Muscle of leg (tissue), 16 donors: ENCODE results near the gene SYTL4. TPM values are rescaled to one million over a fixed set of nuclear protein-coding genes. Genes with fewer than 3 reads are reported as not detected.
A peak's percentile ranks its signal among the peaks of the same experiment; 100 is the strongest.
"Not testable (repeated sequence)": the region's sequence is repeated elsewhere in the genome, so short reads cannot be mapped to it uniquely, and the experiment has no call there.

Source experiments
- DNase-seq: peaks from one replicate; pipeline ENCODE4 v3.0.0; 2013
- H3K27ac ChIP-seq: one replicate; pipeline ENCODE4 v1.5.1; 2013; ENCODE audit warnings: mild to moderate bottlenecking, low read length, control low read depth
- H3K27me3 ChIP-seq: one replicate; pipeline ENCODE4 v1.6.1; 2013; ENCODE audit warnings: low read length; ENCODE audit not compliant: control insufficient read depth, insufficient read depth
- H3K36me3 ChIP-seq: one replicate; pipeline ENCODE4 v1.6.1; 2013; ENCODE audit warnings: low read length; ENCODE audit not compliant: control insufficient read depth, insufficient read depth
- H3K4me1 ChIP-seq: one replicate; pipeline ENCODE4 v1.6.1; 2013; ENCODE audit warnings: low read length; ENCODE audit not compliant: control insufficient read depth, insufficient read depth
- H3K4me3 ChIP-seq: one replicate; pipeline ENCODE4 v1.5.1; 2013; ENCODE audit warnings: low read length, control low read depth
- H3K9me3 ChIP-seq: replicated peaks from 2 replicates; pipeline ENCODE4 v1.6.1; 2013; ENCODE audit warnings: low read depth, low read length; ENCODE audit not compliant: control insufficient read depth
- WGBS: methylation state at CpG from one replicate; pipeline ENCODE4 v1.1.5; 2013; ENCODE audit warnings: missing lambda C conversion rate; ENCODE audit not compliant: insufficient coverage; 5-methylcytosine and 5-hydroxymethylcytosine counted together
- long read RNA-seq, 11 donors: transcript quantifications; one replicate each; lab custom pipeline, GENCODE V29; 2026
- polyA plus RNA-seq, 8 donors: library from polyadenylated mRNA; unstranded; fragments of 120-200 nt; gene quantifications; one replicate each; pipeline versions ENCODE4 v1.2.1 to v1.2.3, GENCODE V29; 2013; ENCODE audit warnings: inconsistent platforms in 1 of 8, low replicate concordance in 1 of 8; ENCODE audit not compliant: insufficient read length in 8 of 8, insufficient read depth in 1 of 8
- total RNA-seq: library from RNA; stranded (reverse); fragments of 120-200 nt; gene quantifications from one replicate; pipeline ENCODE4 v1.2.4, GENCODE V29; 2013

The SYTL4 gene
- 3.0 TPM for total RNA-seq
- 1 to 10 TPM; 5.4 to 10.0 (median 7.3) TPM for polyA plus RNA-seq
- long read RNA-seq, donor 1, result 0 reads
- long read RNA-seq, donor 2, result 0 reads
- long read RNA-seq, donor 3, result 0 reads
- long read RNA-seq, donor 4, result 0 reads
- long read RNA-seq, donor 5, result 0 reads
- long read RNA-seq, donor 6, partial matches to known transcripts, result 0 of 1 reads
- long read RNA-seq, donor 6, other reads (novel, unspliced or antisense), result 0 of 1 reads
- long read RNA-seq, donor 7, result 0 reads
- long read RNA-seq, donor 8, result 0 reads
- long read RNA-seq, donor 9, result 0 reads
- long read RNA-seq, donor 10, result 0 reads
- long read RNA-seq, donor 11, result 0 reads

DNA sequence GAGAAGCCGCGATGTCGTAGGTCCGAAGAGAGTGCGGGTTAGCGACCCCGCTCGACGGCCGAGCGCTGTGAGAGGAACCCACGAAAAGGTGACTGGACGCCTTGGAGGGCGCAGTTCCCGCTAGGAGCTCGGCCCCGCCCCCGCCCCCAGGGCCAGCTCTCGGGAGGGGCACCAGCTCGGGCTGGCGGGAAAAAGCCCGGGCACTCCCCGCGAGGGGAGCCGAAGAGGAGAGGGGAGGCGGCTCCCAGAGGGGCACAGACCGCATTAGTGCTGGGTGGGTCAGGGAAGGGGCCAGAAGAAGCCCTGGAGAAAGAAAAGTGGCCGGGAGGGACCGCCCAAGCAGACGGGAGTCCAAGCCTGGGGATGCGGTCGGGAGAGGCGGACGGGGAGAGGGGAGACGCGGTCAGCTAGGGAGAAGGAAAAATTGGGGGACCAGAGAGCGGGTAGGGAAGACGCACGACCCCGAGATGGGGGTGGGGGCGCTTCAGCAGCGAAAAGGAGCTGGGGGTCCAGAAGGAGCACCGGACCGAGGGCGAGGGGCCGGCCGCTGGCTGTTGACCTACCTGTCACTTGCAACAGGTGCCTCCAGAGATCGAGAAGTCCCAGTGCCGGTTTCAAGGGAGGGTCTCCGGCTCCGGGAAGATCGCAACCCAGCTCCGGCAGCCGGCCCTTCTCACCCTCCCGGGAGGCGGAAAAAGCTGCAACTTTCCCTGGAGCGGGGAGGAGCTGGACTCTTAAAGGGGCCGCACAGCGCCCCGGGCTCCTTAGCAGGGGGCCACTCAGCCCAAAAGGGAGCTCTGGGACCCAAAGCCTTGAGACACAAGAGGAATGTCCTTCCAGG lies at the start of gene SYTL4:
TSS of gene SYTL4 (minus strand) at position 681 of the 841 bp plus-strand sequence. CDS start 30,084 bp downstream, outside the sequence.
- Histone ChIP-seq H3K27me3 (peaks cover 20% of the 10 kb centered on the region), H3K27ac (no peak within 1 kb of the TSS), H3K4me1 (peaks cover 3% of the 10 kb centered on the region), H3K9me3 (no peaks in the 10 kb centered on the region), H3K4me3 (peak within 1 kb of the TSS; percentile 67), H3K36me3 (no peaks in the 10 kb centered on the region)
- WGBS, result 28% methylated on average over 56 of the region's 60 CpGs
- DNase-seq, result peak; percentile 18

- no CpG with 5 or more reads among the region's 6 CpGs for WGBS
- not testable (repeated sequence) for DNase-seq, H3K27ac ChIP-seq, H3K9me3 ChIP-seq, H3K4me3 ChIP-seq, H3K27me3 ChIP-seq, H3K4me1 ChIP-seq, H3K36me3 ChIP-seq
Observed at GRCh38 chrX:100769439-100769838, 37.5 kb upstream of the SYTL4 start.

DNA sequence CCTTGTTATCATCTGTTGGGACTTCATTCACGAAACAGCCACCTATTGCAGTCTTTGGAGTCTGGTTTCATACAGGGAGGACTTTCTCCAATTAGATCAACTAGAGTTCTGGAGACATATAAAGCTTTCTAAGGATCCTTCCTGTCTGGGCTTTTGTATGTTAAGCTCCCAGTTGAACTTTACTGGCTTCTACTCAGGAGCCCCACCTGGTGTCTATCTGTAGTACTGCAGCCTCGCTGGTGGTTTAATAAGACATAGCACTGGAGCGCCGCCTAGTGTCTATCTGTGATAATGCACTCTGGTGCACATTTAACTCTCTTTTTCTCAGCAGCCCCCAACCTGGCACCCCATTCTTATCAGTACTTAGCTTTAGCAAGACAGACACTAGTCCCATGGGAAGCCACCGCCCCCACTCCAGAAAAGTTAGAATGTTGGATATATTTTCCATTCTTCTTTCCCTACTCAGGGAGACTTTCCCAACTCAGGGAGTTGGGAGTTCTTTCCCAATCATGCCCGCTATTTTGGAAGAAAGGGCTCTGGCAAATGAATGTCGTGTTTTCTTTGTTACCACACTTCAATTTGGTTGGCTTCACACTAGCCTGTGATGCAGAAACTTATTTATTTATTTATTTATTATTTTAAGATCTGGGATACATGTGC lies 36.9 kb upstream of the SYTL4 start:
- DNase-seq, result peak; percentile 59
- H3K27ac ChIP-seq, result no peak overlapping the region
- no peak overlapping the region for H3K4me3 ChIP-seq
- H3K4me1 ChIP-seq, result no peaks in the 10 kb centered on the region
- peaks cover 2% of the 10 kb centered on the region for H3K27me3 ChIP-seq
- peaks cover 3% of the 10 kb centered on the region for H3K9me3 ChIP-seq
- H3K36me3 ChIP-seq, result no peaks in the 10 kb centered on the region
- WGBS, result 33% methylated on average over 5 of the region's 7 CpGs

- no peaks in the 10 kb centered on the region for H3K4me1 ChIP-seq
- H3K4me3 ChIP-seq, result no peak overlapping the region
- H3K9me3 ChIP-seq, result no peaks in the 10 kb centered on the region
- no peak for DNase-seq
- WGBS, result no CpG with 5 or more reads among the region's 1 CpG
- H3K27me3 ChIP-seq, result peaks cover 14% of the 10 kb centered on the region
- no peaks in the 10 kb centered on the region for H3K36me3 ChIP-seq
- H3K27ac ChIP-seq, result no peak overlapping the region
Observed at GRCh38 chrX:100750883-100751282, 19.0 kb upstream of the SYTL4 start.

DNA sequence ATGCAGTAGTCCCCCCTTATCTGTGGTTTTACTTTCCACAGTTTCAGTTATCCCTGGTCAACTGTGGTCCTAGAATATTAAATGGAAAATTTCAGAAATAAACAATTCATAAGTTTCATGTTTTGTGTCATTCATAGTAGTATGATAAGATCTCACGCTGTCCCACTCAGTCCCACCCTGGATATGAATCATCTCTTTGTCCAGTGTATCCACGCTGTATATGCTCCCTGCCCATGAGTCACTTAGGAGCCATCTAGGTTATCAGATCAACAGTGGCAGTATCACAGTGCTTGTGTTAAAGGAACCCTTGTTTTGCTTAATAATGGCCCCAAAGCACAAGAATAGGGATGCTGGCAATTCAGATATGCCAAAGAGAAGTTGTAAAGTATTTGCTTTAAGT lies 16.2 kb upstream of the SYTL4 start:
- WGBS, result 71% methylated on average over 1 of the region's 2 CpGs
- Histone ChIP-seq H3K4me1 (no peaks in the 10 kb centered on the region), H3K36me3 (no peaks in the 10 kb centered on the region), H3K9me3 (no peaks in the 10 kb centered on the region), H3K27ac (no peak overlapping the region), H3K4me3 (no peak overlapping the region), H3K27me3 (peaks cover 17% of the 10 kb centered on the region)
- DNase-seq, result no peak

DNA sequence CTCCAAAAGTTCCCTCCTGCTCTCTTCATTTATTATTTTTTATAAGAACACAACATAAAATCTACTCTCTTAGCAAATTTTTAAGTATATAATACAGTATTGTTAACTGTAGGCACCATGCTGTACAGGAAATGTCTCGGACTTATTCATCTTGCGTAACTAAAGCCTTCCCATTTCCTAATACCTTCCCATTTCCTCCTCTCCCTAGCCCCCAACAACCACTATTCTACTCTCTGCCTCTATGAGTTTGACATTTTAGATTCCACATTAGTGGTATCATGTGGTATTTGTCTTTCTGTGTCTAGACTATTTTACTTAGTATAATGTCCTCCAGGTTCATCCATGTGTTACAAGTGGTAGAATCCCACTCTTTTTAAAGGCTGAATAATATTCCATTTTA lies 15.8 kb upstream of the SYTL4 start:
- no peak overlapping the region for H3K4me3 ChIP-seq
- no CpG with 5 or more reads among the region's 2 CpGs for WGBS
- DNase-seq, result no peak
- H3K4me1 ChIP-seq, result no peaks in the 10 kb centered on the region
- no peaks in the 10 kb centered on the region for H3K36me3 ChIP-seq
- H3K27me3 ChIP-seq, result peaks cover 14% of the 10 kb centered on the region
- no peaks in the 10 kb centered on the region for H3K9me3 ChIP-seq
- no peak overlapping the region for H3K27ac ChIP-seq

GRCh38 chrX:100747090-100747489 lies 15.2 kb upstream of the SYTL4 start:
- Histone ChIP-seq H3K4me3 (no peak overlapping the region), H3K36me3 (no peaks in the 10 kb centered on the region), H3K4me1 (no peaks in the 10 kb centered on the region), H3K27me3 (peaks cover 13% of the 10 kb centered on the region), H3K27ac (no peak overlapping the region), H3K9me3 (no peaks in the 10 kb centered on the region)
- no CpG with 5 or more reads among the region's 3 CpGs for WGBS
- peak; percentile 3 for DNase-seq

GRCh38 chrX:100745806-100746537 lies 14.1 kb upstream of the SYTL4 start:
- H3K4me1 ChIP-seq, result no peaks in the 10 kb centered on the region
- no peaks in the 10 kb centered on the region for H3K9me3 ChIP-seq
- H3K36me3 ChIP-seq, result no peaks in the 10 kb centered on the region
- WGBS, result 45% methylated on average over 5 of the region's 7 CpGs
- peaks cover 9% of the 10 kb centered on the region for H3K27me3 ChIP-seq
- no peak overlapping the region for H3K4me3 ChIP-seq
- no peak overlapping the region for H3K27ac ChIP-seq
- peak; percentile 33 for DNase-seq

DNA sequence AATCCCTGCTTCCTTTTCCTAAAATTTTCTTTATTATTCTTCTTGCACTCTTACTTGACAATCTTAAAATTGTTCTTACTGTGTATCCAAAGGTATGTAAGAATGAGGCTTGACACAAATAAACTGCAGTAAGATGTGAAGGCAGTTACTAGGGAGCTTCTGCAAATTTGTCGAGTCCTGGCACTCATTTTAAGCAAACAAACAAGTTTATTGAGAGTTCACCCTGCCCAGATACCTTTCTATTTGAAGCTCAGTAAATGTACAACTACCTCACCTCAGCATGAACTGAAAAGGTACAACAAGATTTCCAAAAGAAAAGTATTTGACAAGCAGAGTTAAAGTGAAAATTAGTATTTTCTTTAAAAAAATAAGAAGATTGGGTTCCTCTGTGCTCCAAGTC lies 13.3 kb upstream of the SYTL4 start:
- Histone ChIP-seq H3K36me3 (no peaks in the 10 kb centered on the region), H3K27me3 (peaks cover 9% of the 10 kb centered on the region), H3K9me3 (no peaks in the 10 kb centered on the region), H3K4me1 (no peaks in the 10 kb centered on the region), H3K4me3 (no peak overlapping the region), H3K27ac (no peak overlapping the region)
- no CpG with 5 or more reads among the region's 1 CpG for WGBS
- DNase-seq, result no peak
